Fibroblast of pulmonary artery (primary cell): ENCODE measurements around the gene MRPL30.
"Not testable (repeated sequence)": the region's sequence is repeated elsewhere in the genome, so short reads cannot be mapped to it uniquely, and the experiment has no call there.

Experiments used
- DNase-seq: peaks from one replicate; pipeline ENCODE4 v3.0.0-alpha.2; 2010; ENCODE audit warnings: low read depth
- H3K4me3 ChIP-seq: replicated peaks from 2 replicates; pipeline ENCODE4 v1.5.1; 2011; ENCODE audit warnings: low read depth, mild to moderate bottlenecking, control low read depth, low read length, moderate library complexity
- TF ChIP-seq, protein P1 (sequence below): IDR thresholded peaks from 2 replicates; pipeline ENCODE4 v1.5.1; 2011; ENCODE audit warnings: mild to moderate bottlenecking, control low read depth, low read length, inconsistent platforms; ENCODE audit errors: missing control alignments

MRPL30 gene

DNA sequence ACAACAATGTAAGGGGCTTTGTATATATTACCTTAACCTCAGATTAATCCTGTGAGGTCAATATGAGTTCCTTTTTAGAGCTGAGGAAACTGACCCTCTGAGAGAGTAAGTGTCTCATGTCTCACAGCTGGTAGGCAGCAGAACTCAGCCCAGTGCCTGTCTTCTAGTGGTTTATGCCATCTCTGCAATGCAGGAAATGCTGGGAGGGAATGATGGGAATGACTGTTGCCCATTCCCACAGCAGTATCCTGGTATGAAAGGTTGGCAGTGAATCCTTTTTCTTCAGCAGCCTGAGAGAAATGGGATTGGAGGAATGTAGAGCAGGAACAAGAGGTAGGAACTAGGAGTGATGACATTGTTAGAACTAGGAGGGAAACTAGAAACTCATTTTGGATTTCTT lies 6.0 kb downstream of the MRPL30 start:
- DNase-seq, result no peak
- TF ChIP-seq, protein P1, sequence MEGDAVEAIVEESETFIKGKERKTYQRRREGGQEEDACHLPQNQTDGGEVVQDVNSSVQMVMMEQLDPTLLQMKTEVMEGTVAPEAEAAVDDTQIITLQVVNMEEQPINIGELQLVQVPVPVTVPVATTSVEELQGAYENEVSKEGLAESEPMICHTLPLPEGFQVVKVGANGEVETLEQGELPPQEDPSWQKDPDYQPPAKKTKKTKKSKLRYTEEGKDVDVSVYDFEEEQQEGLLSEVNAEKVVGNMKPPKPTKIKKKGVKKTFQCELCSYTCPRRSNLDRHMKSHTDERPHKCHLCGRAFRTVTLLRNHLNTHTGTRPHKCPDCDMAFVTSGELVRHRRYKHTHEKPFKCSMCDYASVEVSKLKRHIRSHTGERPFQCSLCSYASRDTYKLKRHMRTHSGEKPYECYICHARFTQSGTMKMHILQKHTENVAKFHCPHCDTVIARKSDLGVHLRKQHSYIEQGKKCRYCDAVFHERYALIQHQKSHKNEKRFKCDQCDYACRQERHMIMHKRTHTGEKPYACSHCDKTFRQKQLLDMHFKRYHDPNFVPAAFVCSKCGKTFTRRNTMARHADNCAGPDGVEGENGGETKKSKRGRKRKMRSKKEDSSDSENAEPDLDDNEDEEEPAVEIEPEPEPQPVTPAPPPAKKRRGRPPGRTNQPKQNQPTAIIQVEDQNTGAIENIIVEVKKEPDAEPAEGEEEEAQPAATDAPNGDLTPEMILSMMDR, result no peak
- H3K4me3 ChIP-seq, result no peak overlapping the region

DNA sequence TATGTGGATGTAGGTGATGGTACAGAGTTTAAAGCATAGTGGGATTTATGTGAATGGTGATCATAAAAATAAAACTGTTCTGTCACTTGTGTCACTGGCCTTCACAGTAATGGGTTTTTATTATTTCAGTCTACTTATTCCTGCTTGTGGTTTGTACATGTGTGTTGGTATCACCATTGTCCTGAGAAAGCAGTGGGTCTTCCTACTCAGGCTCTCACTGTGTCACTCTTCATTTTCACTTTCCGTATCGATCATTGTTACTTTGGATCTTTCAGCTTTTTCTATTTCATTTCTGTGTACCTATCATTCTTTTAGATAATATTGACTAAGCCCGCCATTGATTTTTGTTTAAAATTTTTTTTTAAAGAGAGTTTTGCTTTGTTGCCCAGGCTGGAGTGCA lies 7.4 kb downstream of the MRPL30 start:
- no peak overlapping the region for H3K4me3 ChIP-seq
- TF ChIP-seq, protein P1, result no peak
- DNase-seq, result no peak

DNA sequence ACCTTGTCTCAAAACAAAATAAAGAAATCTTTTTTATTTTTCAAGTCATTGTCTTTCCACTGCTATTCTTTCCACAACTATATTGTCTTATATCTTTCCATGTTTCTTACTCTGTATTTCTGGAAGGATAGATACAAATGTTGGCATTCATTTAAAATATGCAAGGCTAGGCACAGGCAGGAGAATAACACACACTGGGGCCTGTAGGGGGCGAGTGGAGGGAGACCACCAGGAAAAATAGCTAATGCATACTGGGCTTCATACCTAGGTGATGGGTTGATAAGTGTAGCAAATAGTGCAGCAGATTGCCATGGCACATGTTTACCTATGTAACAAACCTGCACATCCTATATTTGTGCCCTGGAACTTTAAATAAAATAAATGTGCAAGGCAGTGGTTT lies 9.6 kb downstream of the MRPL30 start:
- no peak for DNase-seq
- no peak overlapping the region for H3K4me3 ChIP-seq
- TF ChIP-seq, protein P1, result peak; percentile 8

DNA sequence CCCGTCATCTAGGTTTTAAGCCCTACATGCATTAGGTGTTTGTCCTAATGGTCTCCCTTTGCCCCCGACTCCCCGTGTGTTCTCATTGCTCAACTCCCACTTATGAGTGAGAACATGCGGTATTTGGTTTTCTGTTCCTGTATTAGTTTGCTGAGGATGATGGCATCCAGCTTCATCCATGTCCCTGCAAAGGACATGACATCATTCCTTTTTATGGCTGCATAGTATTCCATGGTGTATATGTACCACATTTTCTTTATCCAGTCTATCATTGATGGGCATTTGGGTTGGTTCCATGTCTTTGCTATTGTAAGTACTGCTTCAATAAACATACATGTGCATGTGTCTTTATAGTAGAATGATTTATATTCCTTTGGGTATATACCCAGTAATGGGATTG lies 11.4 kb downstream of the MRPL30 start:
- DNase-seq, H3K4me3 ChIP-seq: not testable (repeated sequence)

DNA sequence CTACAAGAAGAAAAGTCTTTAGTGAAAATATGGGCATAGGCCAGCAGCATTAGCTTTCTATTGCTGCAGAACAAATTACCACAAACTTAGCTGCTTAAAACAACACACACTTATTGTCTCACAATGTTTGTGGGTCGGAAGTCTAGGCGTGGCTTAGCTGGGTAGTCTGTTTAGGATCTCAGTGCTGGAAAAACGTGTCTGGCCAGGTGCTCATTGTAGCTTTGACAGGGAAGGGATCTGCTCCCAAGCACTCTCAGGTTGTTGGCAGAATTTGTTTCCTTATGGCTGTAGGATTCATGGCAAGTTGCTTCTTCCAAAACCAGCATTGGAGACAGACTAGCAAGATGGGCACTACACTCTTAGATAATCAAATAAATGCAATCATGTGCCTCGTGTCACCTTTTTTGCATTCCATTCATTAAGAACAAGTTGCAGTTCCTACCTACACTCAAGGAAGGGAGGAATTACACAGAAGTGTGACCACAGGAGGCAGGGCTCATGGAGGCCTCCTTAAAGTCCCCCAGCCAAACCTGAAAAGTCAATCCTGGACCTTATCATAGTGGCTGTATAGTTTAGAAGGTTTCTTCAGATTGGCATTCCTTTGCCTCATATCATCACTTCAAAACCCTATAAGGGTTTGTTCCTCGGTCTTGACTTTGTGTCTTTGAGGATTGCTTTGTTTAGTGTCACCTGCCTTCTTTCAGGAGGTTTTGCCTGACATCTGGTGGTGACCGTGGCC lies 17.3 kb downstream of the MRPL30 start:
- DNase-seq, result no peak
- no peak overlapping the region for H3K4me3 ChIP-seq
- TF ChIP-seq, protein P1, result no peak

DNA sequence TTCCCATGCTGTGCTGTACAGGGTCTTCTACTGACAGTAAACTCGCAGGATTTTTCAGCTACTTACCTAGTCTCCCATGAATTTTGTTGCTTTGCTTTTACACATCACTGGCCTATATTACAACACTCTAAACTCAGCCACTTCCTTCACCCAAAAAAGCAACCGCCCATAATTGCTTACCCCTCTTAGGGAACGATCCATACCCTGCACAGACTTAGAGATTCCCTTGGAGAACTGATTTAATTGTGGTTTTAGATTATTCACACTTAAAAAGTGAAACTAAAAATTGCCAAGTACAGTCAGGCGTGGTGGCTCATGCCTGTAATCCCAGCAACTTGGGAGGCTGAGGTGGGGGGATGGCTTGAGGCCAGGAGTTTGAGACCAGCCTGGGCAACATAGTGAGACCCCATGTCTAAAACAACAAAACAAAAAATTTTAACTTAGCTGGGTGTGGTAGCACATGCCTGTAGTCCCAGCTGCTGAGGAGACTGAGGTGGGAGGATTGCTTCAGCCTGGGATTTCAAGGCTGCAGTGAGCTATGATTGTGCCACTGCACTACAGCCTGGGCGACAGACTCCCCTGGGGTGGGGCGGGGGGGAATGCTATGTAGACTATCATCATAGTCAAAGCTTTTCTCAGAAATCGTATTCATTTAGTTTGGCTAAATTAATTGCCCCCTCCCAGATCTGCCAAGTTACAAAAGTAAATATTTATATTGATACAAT lies 19.3 kb downstream of the MRPL30 start:
- TF ChIP-seq, protein P1, result no peak
- DNase-seq, result no peak
- no peak overlapping the region for H3K4me3 ChIP-seq

DNA sequence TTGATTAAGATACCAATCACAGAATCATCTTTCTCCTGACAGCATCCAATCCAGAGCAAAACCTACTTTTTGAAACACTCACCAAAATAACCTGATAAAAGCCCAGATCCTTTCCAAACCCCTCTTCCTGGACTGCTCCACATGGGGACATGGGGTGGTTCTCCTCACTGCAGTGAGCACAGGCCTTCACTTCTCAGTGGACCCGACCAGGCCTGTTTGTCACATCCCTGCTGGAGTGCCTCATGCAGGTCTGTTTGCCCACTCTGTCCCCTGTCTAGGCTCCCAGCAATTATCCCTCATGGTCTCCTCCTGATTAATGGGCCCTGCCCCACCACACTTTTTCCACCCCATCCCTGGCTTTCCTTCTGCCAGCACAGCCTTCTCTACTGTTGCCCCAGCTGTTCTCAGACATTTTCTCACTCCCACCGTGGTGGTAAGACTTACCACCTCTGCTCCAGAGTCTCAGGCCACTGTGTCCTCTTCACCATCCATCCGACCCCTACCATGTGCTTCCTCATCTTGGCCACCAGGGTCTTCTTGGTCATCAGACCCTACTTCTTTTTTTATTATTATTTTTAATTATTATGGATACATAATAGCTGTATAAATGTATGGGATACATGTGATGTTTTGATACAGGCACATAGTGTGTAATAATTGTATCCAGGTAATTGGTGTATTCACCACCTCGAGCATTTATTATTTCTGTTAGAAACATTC lies 21.1 kb downstream of the MRPL30 start:
- TF ChIP-seq, protein P1, result peak; percentile 8
- H3K4me3 ChIP-seq, result no peak overlapping the region
- no peak for DNase-seq
